Stomach smooth muscle (tissue), 2 donors: ENCODE results near the gene CACNA1A.

Source experiments
- H3K27ac ChIP-seq: one replicate; pipeline ENCODE4 v1.7.0; 2013; ENCODE audit warnings: mild to moderate bottlenecking, low read length, inconsistent platforms
- H3K27me3 ChIP-seq, 2 donors: one replicate each; pipeline ENCODE4 v1.7.0; 2013; ENCODE audit warnings: low read length in 2 of 2; ENCODE audit not compliant: insufficient read depth in 2 of 2, control insufficient read depth in 1 of 2
- H3K36me3 ChIP-seq, 2 donors: one replicate each; pipeline ENCODE4 v1.7.0; 2013; ENCODE audit warnings: low read length in 2 of 2; ENCODE audit not compliant: control insufficient read depth in 2 of 2, insufficient read depth in 2 of 2
- H3K4me1 ChIP-seq: one replicate; pipeline ENCODE4 v1.7.0; 2013; ENCODE audit warnings: low read length; ENCODE audit not compliant: control insufficient read depth, insufficient read depth
- H3K4me3 ChIP-seq, 2 donors: one replicate each; pipeline ENCODE4 v1.7.0; 2013; ENCODE audit warnings: low read length in 2 of 2
- H3K9ac ChIP-seq, 2 donors: one replicate each; pipeline ENCODE4 v1.7.0; 2013; ENCODE audit warnings: low read length in 2 of 2, mild to moderate bottlenecking in 1 of 2
- H3K9me3 ChIP-seq, 2 donors: one replicate each; pipeline ENCODE4 v1.7.0; 2013; ENCODE audit warnings: low read length in 2 of 2; ENCODE audit not compliant: control insufficient read depth in 2 of 2
- donor health status: healthy.
- donor health status: Pancreatic carcinoma.

The CACNA1A gene

GRCh38 chr19:13493516-13494310 is 12.6 kb downstream of the CACNA1A start:
- Histone ChIP-seq H3K4me3 (no peak overlapping the region), H3K9me3 (peaks cover 0 to 3% of the 10 kb centered on the region in 2 donors), H3K36me3 (no peaks in the 10 kb centered on the region), H3K27ac (no peak overlapping the region), H3K27me3 (no peaks in the 10 kb centered on the region), H3K4me1 (no peaks in the 10 kb centered on the region), H3K9ac (no peak overlapping the region)

GRCh38 chr19:13492128-13492527 is 14.2 kb downstream of the CACNA1A start:
- H3K4me1 ChIP-seq, result no peaks in the 10 kb centered on the region
- H3K4me3 ChIP-seq, result no peak overlapping the region
- no peak overlapping the region for H3K9ac ChIP-seq
- H3K27ac ChIP-seq, result no peak overlapping the region
- no peaks in the 10 kb centered on the region for H3K36me3 ChIP-seq
- peaks cover 0 to 3% of the 10 kb centered on the region in 2 donors for H3K9me3 ChIP-seq
- peaks cover 0 to 2% of the 10 kb centered on the region in 2 donors for H3K27me3 ChIP-seq

- Histone ChIP-seq H3K9ac (no peak overlapping the region), H3K4me3 (no peak overlapping the region), H3K4me1 (no peaks in the 10 kb centered on the region), H3K27ac (no peak overlapping the region), H3K27me3 (peaks cover 2 to 3% of the 10 kb centered on the region in 2 donors), H3K9me3 (peaks cover 5 to 8% of the 10 kb centered on the region in 2 donors), H3K36me3 (no peaks in the 10 kb centered on the region)
Observed at GRCh38 chr19:13487985-13488384, 18.3 kb downstream of the CACNA1A start.

GRCh38 chr19:13484166-13484565 is 22.1 kb downstream of the CACNA1A start:
- peaks cover 2 to 3% of the 10 kb centered on the region in 2 donors for H3K27me3 ChIP-seq
- H3K4me3 ChIP-seq, result no peak overlapping the region
- H3K27ac ChIP-seq, result no peak overlapping the region
- no peaks in the 10 kb centered on the region for H3K36me3 ChIP-seq
- no peak overlapping the region for H3K9ac ChIP-seq
- no peaks in the 10 kb centered on the region for H3K4me1 ChIP-seq
- peaks cover 6 to 7% of the 10 kb centered on the region in 2 donors for H3K9me3 ChIP-seq

- no peak overlapping the region for H3K9ac ChIP-seq
- H3K4me1 ChIP-seq, result no peaks in the 10 kb centered on the region
- H3K36me3 ChIP-seq, result no peaks in the 10 kb centered on the region
- H3K27ac ChIP-seq, result no peak overlapping the region
- H3K27me3 ChIP-seq, result peaks cover 2 to 3% of the 10 kb centered on the region in 2 donors
- H3K4me3 ChIP-seq, result no peak overlapping the region
- peaks cover 6 to 7% of the 10 kb centered on the region in 2 donors for H3K9me3 ChIP-seq
Observed at GRCh38 chr19:13483215-13483614, 23.1 kb downstream of the CACNA1A start.

GRCh38 chr19:13478576-13478975 is 27.7 kb downstream of the CACNA1A start:
- Histone ChIP-seq H3K4me1 (no peaks in the 10 kb centered on the region), H3K9me3 (peaks cover 23 to 24% of the 10 kb centered on the region in 2 donors), H3K27me3 (peaks cover 0 to 3% of the 10 kb centered on the region in 2 donors), H3K36me3 (no peaks in the 10 kb centered on the region), H3K27ac (no peak overlapping the region), H3K4me3 (no peak overlapping the region), H3K9ac (no peak overlapping the region)

- Histone ChIP-seq H3K9ac (no peak overlapping the region), H3K36me3 (no peaks in the 10 kb centered on the region), H3K27me3 (peaks cover 3 to 5% of the 10 kb centered on the region in 2 donors), H3K9me3 (peaks cover 20 to 22% of the 10 kb centered on the region in 2 donors), H3K4me1 (no peaks in the 10 kb centered on the region), H3K27ac (no peak overlapping the region), H3K4me3 (no peak overlapping the region)
Observed at GRCh38 chr19:13476071-13476470, 30.2 kb downstream of the CACNA1A start.

- H3K27ac ChIP-seq, result no peak overlapping the region
- H3K9me3 ChIP-seq, result peaks cover 20 to 25% of the 10 kb centered on the region in 2 donors
- H3K4me1 ChIP-seq, result no peaks in the 10 kb centered on the region
- peaks cover 3 to 7% of the 10 kb centered on the region in 2 donors for H3K27me3 ChIP-seq
- no peak overlapping the region for H3K4me3 ChIP-seq
- no peak overlapping the region for H3K9ac ChIP-seq
- H3K36me3 ChIP-seq, result no peaks in the 10 kb centered on the region
Observed at GRCh38 chr19:13475044-13475443, 31.2 kb downstream of the CACNA1A start.

GRCh38 chr19:13466697-13467096 is 39.6 kb downstream of the CACNA1A start:
- H3K9ac ChIP-seq, result no peak overlapping the region
- no peaks in the 10 kb centered on the region for H3K36me3 ChIP-seq
- H3K4me1 ChIP-seq, result no peaks in the 10 kb centered on the region
- H3K27ac ChIP-seq, result no peak overlapping the region
- peaks cover 0 to 8% of the 10 kb centered on the region in 2 donors for H3K27me3 ChIP-seq
- peaks cover 0 to 3% of the 10 kb centered on the region in 2 donors for H3K9me3 ChIP-seq
- H3K4me3 ChIP-seq, result no peak overlapping the region

GRCh38 chr19:13463296-13463695 is 43.0 kb downstream of the CACNA1A start:
- H3K27ac ChIP-seq, result no peak overlapping the region
- peaks cover 2 to 3% of the 10 kb centered on the region in 2 donors for H3K27me3 ChIP-seq
- no peak overlapping the region for H3K9ac ChIP-seq

GRCh38 chr19:13461536-13461935 is 44.7 kb downstream of the CACNA1A start:
- H3K4me3 ChIP-seq, result no peak overlapping the region
- H3K4me1 ChIP-seq, result no peaks in the 10 kb centered on the region
- peaks cover 3 to 6% of the 10 kb centered on the region in 2 donors for H3K27me3 ChIP-seq
- no peak overlapping the region for H3K9ac ChIP-seq
- no peak overlapping the region for H3K27ac ChIP-seq
- H3K36me3 ChIP-seq, result no peaks in the 10 kb centered on the region
- no peaks in the 10 kb centered on the region for H3K9me3 ChIP-seq

More at GRCh38 chr19:13463296-13463695, 43.0 kb downstream of the CACNA1A start:
- Histone ChIP-seq H3K4me3 (no peak overlapping the region), H3K9me3 (no peaks in the 10 kb centered on the region), H3K36me3 (no peaks in the 10 kb centered on the region), H3K4me1 (no peaks in the 10 kb centered on the region)
